A375 (cell line): ENCODE data around the gene OLIG1. TPM values are rescaled to one million over a fixed set of nuclear protein-coding genes. Genes with fewer than 3 reads are reported as not detected.

Experiments used
- total RNA-seq: library from RNA; depleted of rRNA; stranded (reverse); fragments of >200 nt; shearing (Covaris generic); gene quantifications from 2 replicates; pipeline ENCODE4 v1.2.3, GENCODE V29; 2014; rRNA removed

The OLIG1 gene, protein sequence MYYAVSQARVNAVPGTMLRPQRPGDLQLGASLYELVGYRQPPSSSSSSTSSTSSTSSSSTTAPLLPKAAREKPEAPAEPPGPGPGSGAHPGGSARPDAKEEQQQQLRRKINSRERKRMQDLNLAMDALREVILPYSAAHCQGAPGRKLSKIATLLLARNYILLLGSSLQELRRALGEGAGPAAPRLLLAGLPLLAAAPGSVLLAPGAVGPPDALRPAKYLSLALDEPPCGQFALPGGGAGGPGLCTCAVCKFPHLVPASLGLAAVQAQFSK
- 0.19 TPM in 1 of 2 replicates, not detected in the other for total RNA-seq

DNA sequence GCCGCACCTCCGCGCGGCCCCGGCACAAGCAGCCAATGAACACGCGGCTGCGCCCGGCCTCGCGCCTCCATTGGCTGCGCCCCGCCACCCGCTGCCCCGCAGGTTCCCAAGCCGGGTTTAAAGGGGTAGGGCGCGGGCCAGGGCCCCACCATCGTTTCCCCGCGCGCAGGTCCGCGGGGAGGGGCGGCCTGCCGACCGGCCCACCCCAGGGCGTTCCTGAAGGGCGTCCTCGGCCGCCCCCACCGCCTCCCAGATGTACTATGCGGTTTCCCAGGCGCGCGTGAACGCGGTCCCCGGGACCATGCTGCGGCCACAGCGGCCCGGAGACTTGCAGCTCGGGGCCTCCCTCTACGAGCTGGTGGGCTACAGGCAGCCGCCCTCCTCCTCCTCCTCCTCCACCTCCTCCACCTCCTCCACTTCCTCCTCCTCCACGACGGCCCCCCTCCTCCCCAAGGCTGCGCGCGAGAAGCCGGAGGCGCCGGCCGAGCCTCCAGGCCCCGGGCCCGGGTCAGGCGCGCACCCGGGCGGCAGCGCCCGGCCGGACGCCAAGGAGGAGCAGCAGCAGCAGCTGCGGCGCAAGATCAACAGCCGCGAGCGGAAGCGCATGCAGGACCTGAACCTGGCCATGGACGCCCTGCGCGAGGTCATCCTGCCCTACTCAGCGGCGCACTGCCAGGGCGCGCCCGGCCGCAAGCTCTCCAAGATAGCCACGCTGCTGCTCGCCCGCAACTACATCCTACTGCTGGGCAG, at the start of gene OLIG1:
Gene OLIG1, plus strand, starts transcription at position 148 of the 750 bp plus-strand sequence. Its CDS starts 106 bp downstream, at position 254.

DNA sequence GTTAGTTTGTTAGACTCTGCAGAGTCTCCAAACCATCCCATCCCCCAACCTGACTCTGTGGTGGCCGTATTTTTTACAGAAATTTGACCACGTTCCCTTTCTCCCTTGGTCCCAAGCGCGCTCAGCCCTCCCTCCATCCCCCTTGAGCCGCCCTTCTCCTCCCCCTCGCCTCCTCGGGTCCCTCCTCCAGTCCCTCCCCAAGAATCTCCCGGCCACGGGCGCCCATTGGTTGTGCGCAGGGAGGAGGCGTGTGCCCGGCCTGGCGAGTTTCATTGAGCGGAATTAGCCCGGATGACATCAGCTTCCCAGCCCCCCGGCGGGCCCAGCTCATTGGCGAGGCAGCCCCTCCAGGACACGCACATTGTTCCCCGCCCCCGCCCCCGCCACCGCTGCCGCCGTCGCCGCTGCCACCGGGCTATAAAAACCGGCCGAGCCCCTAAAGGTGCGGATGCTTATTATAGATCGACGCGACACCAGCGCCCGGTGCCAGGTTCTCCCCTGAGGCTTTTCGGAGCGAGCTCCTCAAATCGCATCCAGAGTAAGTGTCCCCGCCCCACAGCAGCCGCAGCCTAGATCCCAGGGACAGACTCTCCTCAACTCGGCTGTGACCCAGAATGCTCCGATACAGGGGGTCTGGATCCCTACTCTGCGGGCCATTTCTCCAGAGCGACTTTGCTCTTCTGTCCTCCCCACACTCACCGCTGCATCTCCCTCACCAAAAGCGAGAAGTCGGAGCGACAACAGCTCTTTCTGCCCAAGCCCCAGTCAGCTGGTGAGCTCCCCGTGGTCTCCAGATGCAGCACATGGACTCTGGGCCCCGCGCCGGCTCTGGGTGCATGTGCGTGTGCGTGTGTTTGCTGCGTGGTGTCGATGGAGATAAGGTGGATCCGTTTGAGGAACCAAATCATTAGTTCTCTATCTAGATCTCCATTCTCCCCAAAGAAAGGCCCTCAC, 44.2 kb upstream of the OLIG1 start, which contains the start of gene OLIG2:
Gene OLIG2, plus strand, starts transcription at position 447 of the 954 bp plus-strand sequence. CDS start 928 bp downstream, outside the sequence.

Other genes starting within 250 kb of the OLIG1 start
- 3.8 and 4.4 TPM in 2 replicates for gene OLIG2, start 44.2 kb upstream of the OLIG1 start, total RNA-seq
- gene IFNAR2, start 159.8 kb downstream of the OLIG1 start, total RNA-seq, result 1.8 and 2.5 TPM in 2 replicates
- gene IL10RB, start 196.2 kb downstream of the OLIG1 start, total RNA-seq, result 23.2 and 24.5 TPM in 2 replicates